GM12892 (cell line): ENCODE measurements around the gene HACD2.

Source experiments
- POLR2A ChIP-seq: IDR thresholded peaks from 2 replicates; pipeline ENCODE4 v1.6.1; 2011; ENCODE audit warnings: low read depth, low read length, control low read depth
- POLR2AphosphoS5 ChIP-seq: IDR thresholded peaks from 2 replicates; pipeline ENCODE4 v1.6.1; 2011; ENCODE audit warnings: low read depth, low read length, control low read depth
- TAF1 ChIP-seq: IDR thresholded peaks from 2 replicates; pipeline ENCODE4 v1.6.1; 2011; ENCODE audit warnings: low read depth, mild to moderate bottlenecking, control low read depth, low read length, borderline replicate concordance

GRCh38 chr3:123608263-123608937 lies 23.5 kb upstream of the HACD2 start:
- no peak for TF ChIP-seq POLR2AphosphoS5
- TF ChIP-seq TAF1, result no peak
- TF ChIP-seq POLR2A, result no peak
